HG03135 (cell line): Measurements from ENCODE around the gene LMF1.

ENCODE experiments used
- ATAC-seq: cut with Tn5 transposase; IDR thresholded peaks from one replicate; pipeline ENCODE4 v1.9.1; 2021; ENCODE audit warnings: mild to moderate bottlenecking, moderate library complexity; ENCODE audit not compliant: unreplicated experiment

The LMF1 gene

DNA sequence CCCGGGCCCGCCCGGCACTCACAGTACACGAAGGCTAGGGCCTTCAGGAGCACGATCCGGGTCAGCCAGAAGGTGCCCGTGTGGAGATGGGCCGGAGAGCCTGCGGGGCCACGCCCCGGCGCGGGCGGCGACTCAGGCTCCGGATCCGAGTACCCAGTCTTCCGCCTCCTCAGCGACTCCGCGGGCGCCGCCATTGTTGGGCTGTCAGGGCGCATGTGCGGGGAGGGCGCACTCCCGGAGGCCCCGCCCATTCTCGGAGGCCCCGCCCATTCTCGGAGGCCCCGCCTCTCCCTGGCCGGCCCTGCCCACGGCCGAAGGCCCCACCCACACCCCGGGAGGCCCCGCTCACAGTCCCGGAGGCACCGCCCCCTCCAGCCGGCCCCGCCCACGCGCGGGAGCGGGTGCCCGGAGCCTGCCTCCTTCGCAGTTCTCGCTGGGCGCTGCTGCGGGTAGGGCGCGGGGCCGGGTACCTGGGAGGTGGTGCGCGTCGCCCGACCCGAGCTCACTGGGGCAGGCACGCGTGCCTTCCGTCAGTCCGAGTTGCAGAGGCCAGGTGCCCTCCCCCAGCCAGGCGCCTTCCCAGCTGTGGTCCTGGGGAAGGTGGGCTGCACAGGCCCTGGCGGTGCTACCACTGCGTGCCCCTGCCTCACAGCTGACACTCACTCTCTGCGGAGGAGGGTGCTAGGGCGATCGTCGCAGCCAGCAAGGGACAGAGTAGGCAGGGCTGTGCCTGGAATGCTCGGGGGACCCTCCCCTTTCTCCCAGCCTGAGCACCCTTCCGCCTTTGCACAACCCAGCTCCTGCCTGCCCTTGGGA lies at the start of gene LMF1:
TSS of gene LMF1 (minus strand) at position 219 of the 816 bp plus-strand sequence. CDS start at position 215, 4 bp downstream.
- ATAC-seq: peak; percentile 73

DNA sequence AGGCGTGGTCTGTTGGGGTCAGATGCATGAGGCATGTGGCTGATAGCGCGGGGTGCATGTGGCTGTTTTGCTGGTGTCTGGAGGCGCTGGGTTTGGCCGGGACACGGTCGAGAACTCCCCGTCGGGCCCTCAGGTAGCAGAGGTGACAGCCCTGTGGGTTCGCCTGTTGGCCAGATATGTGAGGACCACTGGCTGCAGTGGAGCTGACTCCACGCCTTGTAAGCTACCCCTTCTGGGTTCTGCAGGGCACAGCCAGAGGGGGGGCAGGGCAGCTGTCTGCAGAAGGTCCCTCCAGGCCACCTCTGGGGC lies 49.3 kb upstream of the LMF1 start:
- ATAC-seq: no peak

DNA sequence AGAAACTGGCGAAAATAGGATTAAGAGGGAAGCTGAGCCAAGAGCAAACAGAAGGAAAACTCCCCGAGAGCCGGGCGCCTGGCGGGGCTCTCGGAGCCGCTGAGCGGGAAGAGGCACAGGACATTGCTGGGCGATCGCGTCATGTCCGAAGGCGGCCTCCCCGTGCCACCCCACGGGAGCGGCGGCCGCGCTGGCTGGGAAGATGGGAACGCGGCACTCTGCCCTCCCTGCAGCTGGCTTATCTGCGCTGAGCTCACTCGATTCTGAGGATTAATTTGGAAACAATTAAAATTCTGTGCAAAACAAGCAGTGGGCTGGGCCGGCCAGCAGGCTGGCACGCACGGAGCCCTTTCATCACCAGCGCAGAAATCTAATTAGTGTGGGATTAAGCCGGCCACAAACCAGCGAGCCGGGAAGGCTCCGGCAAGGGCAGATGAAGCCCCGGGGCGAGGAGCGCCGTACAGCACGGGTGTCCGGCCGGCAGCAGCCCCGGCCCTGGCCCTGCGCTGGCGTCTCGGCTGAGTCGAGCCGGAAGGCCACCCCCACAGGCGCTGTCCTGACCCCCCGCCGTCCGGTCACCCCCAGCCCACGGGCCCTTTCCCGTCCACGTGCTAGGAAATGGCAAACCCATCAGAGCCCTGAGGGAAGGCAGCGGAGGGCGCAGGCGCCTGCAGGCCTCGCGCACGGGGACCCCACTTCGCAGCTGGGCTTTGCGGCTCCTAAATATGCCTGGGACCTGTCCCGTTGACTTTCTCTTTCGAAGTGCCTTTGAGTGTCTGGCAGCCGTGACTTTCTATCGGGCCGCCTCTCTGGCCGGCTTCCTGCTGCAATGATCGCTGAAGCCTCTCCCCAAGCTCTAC lies 48.7 kb upstream of the LMF1 start:
- no peak for ATAC-seq

DNA sequence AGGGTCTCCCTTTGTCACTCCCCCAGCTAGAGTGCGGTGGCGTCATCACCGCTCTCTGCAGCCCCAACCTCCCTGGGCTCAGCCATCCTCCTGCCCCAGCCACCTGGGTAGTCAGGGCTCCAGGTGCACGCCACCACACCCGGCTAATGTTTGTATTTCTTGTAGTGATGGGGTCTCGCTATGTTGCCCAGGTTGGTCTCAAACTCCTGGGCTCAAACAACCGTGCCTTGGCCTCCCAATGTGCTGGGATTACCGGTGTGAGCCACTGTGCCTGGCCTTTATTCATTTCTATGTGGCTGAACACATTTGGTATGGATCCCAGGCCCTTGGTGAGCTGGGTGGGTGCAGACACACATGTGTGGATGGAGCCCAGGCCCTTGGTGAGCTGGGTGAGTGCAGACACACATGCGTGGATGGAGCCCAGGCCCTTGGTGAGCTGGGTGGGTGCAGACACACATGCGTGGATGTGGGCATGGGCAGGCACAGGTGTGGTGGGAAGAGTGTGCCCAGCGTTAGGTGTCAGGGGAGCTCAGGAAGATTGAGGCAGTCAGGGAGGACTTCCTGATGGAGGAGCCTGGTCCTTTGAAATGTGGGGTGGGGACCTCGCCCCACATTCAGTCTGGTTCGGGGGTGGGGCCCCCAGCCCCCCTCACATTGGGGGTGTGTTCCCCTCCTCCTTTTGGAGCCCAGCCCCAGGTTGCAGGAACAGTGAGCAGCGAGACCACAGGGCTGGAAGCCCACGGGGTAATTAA lies 47.8 kb upstream of the LMF1 start:
- no peak for ATAC-seq

DNA sequence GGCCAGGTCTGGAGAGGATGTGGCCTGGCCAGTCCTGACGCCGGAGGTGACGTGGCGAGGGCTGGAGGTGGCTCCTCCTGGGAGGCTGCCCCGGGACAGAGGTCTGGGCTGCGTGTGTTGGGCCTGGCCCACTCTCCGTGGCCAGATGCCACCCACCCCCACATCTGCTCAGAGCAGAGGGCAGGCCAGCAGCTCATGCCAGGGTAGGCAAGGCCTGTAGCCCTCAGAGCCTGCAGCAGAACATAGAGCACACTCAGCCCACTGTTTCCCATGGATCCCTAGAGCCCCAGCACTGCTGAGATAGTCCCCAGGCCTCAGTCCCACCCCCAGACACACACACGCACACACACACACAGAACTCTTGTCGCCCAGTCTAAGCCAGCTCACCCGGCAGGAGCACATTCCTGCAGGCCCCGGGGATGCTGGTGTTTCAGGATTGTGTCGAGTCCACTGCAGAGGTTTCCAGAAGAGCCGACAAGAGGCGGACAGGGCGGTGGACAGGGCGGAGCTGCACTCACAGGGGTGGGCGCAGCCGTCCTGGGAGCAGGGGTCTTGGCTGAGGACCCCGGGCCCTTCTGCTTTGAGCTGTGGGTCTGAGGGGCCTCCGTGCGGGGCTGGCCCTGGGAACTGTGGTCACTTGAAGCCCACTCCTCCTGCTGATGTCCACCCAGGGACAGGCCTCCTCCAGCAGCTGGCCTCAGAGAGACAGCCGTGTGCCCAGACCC lies 44.1 kb upstream of the LMF1 start:
- no peak for ATAC-seq

DNA sequence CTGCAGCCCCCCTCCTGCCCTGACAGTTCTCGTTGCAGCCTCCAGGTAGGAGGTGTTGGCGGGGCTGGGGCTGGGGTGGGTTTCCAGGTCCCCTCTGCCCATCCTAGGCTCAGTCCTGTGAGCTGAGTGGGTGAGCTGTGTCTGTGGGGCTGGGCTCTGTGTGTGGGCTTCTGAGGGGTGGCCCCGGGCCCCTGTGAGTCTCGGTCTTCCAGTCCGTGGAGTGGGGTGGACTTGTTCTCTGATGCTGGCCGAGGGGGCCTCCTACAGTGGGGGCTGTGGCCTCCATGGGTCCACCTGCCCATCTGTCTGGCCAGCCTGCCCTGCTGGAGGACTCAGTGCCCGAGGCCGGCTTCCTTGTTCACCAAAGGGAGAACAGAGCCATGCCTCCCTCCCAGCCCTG lies 43.4 kb upstream of the LMF1 start:
- ATAC-seq: no peak

DNA sequence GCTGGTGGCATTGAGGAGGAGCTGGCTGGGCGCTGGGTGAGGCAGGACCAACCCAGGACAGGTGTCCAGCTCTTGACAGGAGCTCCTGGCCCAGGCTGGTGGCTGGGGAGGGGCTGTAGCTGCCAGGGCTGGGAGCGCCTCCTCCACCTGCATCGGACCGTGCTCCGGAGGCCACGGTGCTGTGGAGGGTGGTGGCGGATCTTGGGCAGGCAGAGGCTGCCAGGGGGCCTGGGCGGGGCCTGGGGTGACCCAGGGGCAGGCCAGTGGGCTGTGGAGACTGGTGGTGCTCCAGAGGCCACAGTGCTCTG lies 42.8 kb upstream of the LMF1 start:
- ATAC-seq: no peak

DNA sequence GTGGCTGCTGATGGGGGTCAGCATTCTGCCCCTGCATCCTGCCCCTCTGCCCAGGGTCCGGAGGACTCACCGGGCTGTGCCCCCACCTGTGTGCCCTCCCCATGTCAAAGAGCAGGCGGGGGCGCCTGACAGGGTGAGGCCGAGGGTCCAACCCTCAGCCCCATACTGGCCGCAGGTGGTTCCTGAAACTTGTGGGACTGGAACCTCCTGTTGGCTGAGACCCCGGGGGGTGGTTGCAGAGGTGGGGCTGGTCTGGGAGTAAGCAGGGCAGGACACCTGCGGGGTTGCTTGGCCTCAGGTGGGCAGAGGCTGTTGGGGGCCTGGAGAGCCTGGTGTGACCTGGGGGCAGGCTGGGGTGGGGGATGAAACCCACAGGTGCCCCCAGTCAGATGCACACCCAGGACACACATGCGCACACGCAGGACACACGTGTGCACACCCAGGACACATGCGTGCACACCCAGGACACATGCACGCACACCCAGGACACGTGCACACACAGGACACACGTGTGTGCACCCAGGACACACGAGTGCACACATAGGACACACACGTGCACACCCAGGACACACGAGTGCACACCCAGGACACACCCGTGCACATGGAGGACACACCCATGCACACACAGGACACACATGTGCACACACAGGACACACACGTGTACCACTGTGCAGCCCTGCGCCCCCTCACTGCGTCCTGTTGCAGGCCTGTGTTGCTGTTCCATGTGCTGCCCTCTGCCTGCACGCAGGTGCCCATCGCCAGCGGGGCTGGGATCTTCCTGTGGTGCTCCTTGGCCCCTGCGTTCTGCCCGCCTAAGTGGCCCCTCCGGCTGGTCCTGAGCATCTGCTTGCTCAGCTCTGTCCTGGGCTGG lies 42.2 kb upstream of the LMF1 start:
- no peak for ATAC-seq

DNA sequence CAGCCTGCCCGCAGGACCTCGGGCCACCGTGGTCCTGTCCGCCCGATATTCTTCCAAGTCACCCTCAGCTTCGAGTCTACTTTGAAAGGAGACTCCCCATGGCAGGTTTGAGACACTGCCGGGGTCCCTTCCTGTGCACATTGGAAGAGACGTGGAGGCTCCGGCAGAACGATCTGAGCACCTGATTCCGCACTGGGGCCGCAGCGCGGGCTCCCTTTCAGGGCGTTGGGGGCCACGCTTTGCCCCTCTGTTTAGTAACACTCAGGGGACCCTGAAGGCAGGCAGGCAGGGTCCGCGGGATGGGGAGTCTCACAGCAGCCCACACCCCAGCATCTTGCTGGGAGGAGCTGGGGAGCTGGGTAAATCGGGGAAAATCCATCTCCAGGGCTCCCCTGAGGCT lies 41.4 kb upstream of the LMF1 start:
- no peak for ATAC-seq

DNA sequence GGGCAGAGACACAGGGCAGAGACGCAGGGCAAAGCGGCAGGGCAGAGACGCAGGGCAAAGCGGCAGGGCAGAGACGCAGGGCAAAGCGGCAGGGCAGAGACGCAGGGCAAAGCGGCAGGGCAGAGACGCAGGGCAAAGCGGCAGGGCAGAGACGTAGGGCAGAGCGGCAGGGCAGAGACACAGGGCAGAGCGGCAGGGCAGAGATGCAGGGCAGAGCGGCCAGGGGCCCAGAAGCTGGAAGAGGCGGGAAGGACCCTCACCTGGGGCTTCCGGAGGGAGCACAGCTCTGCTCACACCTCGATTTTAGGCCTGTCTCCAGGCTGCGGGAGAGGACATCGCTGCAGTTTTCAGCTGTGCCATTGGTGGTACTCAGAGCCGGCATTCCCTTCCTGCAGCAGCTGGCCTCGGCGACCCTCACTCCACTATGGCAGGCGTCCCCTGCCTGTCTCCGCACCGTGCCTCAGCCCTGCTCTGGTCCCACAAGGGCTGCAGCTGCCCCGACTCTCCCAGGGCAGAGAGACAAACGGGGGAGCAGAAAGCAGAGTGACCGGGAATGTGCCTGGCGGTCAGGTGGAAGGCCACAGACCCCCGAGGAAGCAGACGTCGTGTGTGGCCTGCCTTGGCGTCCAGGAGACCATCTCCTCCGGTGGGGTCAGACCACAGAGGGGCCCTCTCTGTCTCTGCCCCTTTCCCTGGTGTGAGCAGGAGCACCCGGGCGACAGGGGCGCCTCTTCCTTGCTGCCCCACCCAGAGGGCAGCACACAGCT lies 40.7 kb upstream of the LMF1 start:
- no peak for ATAC-seq

DNA sequence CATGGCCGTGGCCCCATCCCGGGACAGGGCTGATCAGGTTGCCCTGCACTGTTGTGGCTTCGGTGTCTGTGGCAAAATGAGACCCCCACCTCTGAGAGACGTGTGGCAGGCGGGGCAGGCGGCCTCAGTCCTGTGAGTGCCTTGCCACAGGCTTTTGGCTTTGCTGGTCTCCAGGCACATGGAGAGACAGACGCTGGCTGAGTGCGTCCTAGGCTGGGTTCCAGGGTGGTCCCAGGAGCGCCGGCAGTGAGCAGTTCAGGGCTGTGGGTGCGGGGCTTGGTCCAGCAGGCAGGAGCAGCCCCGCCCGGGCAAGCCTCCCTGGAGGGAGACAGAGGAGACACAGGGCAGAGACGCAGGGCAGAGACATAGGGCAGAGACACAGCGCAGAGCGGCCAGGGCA lies 40.0 kb upstream of the LMF1 start:
- ATAC-seq: no peak

DNA sequence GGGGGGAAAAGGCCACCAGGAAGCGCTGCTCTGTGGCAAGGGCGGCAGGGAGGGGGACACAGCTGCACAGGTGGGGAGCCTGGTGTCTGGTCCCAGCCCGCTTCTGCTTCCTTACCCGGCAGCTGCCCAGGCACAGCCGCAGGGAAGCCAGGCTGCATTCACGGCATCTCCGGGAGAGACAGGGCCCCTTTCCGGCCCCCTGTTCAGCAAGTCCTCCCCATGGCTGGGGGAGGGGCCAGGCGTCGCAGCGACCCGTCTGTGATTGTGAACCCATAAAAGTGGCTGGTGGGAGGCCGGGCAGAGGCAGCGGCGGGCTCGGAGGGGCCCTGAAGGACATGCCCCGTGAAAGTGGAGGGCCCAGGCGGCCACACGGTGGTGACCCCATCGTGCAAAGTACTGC lies 39.5 kb upstream of the LMF1 start:
- no peak for ATAC-seq

DNA sequence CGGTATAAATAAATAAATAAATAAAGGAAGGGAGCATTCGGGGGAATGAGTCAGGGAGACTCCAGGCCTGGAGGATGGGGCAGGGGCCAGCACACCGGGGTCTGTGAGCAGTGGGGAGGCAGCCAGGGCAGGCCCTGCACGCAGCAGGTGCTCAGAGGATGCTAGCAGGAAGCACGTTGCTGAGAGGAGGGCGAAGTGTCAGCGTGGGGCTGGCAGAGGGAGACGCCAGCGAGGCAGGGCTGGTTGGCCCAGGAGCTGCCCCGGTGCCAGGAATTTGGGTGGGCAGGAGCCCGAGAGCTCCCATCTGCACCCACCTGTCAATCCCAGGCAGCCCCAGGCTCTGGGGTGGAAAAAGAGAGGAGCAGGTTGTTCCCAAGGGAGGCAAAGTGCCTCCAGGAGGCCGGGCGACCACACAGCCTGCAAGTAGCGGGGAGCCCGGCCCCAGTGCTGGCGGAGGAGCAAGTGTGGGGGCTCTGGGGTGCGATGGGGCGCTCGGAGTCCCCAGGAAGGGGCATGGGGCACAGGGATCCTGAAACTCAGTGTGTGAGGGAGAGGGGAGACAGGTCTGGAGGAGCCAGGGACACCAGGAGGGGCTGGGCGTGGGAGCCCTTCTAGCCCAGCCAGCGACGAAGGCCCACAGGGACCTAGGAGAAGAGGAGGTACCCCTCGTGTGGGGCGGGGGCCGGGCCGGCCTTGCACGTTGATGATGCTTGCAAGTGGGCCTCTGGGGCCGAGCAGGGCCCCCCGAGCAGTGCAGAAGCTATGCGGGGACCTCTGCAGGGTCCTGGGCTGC lies 38.8 kb upstream of the LMF1 start:
- ATAC-seq: no peak

DNA sequence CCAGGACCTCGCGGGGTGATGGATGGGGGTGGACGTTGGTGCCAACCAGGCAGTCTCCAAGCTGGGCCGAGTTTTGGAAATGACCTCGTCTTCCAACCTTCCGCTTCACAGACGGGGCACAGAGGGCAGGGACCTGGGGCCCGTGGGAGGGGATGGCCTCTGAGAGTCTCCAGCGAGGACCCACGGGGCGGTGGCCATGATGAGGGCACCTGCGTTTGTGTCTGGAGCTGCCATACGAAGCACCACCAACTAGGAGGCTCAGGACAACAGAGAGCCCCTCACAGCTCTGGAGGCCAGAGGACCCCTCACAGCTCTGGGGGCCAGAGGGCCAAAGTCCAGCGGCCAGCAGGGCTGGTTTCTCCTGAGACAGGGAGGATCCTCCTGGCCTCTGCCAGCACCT lies 37.3 kb upstream of the LMF1 start:
- no peak for ATAC-seq

DNA sequence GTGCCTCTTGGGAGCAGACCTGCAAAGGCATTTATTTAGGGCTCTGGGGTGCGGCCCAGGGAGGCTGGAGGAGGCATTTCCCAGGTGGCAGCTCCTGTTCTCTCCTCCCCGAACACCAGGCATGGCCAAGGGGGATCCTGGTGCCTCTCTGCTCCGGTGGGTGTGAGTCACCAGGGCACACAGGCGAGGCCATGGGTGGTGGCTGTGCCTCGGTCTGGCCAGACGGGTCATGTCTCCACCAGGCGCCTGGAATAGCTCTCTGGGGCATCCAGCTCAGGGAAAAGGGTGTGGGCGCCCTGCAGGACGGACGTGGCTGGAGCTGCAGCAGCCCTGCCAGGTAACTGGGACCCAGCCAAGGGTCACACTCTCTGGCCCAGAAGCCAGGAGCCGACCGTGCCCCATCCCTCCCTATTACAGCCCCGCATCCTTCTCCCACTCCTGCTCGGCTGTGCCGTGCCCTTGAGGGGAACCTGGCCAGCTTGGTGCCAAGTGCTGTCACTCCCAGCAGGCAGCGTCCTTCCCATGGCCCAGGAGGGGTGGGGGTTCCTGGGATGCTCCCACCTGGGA lies 36.6 kb upstream of the LMF1 start:
- ATAC-seq: no peak

DNA sequence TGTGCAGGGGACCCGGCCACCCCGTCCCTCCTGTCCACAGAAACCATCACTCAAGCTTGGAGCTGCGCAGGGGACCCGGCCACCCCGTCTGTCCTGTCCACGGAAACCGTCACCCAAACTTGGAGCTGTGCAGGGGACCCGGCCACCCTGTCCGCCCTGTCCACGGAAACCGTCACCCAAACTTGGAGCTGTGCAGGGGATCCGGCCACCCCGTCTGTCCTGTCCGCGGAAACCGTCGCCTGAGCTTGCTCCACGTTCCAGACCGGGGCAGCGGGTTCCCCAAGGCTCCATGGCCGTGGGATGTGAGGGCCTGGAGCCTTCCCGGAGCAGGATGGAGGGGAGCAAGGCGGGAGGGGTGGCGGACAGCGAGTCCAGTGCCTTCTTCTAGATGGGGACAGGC lies 36.0 kb upstream of the LMF1 start:
- no peak for ATAC-seq

DNA sequence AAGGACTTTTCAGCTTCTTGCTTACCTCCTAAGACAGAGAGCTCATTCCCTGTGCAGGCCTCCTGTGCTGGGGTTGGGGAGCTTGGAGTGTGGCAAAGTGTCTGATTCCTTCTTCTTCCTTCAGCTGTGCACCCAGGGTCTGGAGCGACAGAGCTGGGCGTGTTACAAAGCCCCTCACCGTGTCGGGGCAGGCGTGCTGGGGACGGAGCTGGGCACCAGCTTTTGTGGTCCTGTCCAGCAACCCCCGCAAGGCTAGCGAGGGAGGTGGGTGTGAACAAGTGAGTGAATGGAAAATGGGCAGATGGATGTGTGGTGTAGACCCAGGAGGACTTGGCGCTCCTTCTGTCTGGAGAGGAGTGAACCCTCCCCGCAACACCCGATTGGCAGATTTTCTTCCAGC lies 34.5 kb upstream of the LMF1 start:
- ATAC-seq: no peak
